RWPE1 (cell line): ENCODE data around the gene SLITRK2.

ENCODE experiments used
- CTCF ChIA-PET: fragments of 350-600 bp; sonication (Branson Sonifier 250); formaldehyde crosslinking; extraction: SDS; loops from one replicate; lab custom pipeline; 2021; lab: Yijun Ruan, JAX
- POLR2A ChIA-PET: fragments of 400-600 bp; formaldehyde crosslinking; extraction: SDS; loops from one replicate; lab custom pipeline; 2020; ENCODE audit warnings: antibody characterized with exemption; ENCODE audit not compliant: low non-redundant PET; lab: Yijun Ruan, JAX
- DNase-seq: peaks from one replicate; pipeline ENCODE4 v3.0.0; 2012; ENCODE audit warnings: low spot score
- H3K27ac ChIP-seq: fragments of 450-650 bp; 2 replicates; pipeline ENCODE4 v1.5.1; 2017
- CTCF ChIP-seq: fragments of 450-650 bp; conservative IDR thresholded peaks from 2 replicates; pipeline ENCODE4 v1.5.1; 2017; ENCODE audit warnings: low read depth, mild to moderate bottlenecking

The SLITRK2 gene

DNA sequence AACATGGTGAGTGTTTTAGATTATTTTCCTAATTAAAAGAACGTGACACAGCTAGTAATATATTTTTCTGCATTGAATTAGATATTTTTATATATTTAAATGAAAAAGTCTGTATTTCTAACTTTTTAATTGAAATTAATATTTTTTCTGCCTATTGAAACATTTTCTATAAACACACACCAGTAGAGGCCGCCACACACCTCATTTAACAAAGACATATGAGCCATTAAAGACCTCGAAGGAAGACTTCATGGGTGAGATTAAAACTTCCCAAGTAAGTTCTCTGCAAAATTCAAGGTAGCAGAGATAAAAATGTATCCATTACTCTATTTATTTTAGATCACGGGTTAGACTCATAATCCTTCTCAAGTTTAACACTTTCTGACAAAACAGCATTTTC is 8.3 kb downstream of the SLITRK2 start:
- no peak overlapping the region for H3K27ac ChIP-seq
- POLR2A ChIA-PET = no interaction called here
- no peak for DNase-seq
- CTCF ChIA-PET = interaction anchor here (0.6 to 0.9 kb wide), 4 partner anchors 15 to 917 kb away, joined by 3 read pairs; no protein-coding TSS in a partner anchor
- no peak for TF ChIP-seq CTCF

- CTCF ChIA-PET = interaction anchor here (0.8 to 0.9 kb wide), 2 partner anchors 413 to 729 kb away, joined by 3 read pairs; no protein-coding TSS in a partner anchor
- TF ChIP-seq CTCF = no peak
- POLR2A ChIA-PET = no interaction called here
- DNase-seq = no peak
- H3K27ac ChIP-seq = no peak overlapping the region
Measured at GRCh38 chrX:145826466-145826865, 8.8 kb downstream of the SLITRK2 start.

DNA sequence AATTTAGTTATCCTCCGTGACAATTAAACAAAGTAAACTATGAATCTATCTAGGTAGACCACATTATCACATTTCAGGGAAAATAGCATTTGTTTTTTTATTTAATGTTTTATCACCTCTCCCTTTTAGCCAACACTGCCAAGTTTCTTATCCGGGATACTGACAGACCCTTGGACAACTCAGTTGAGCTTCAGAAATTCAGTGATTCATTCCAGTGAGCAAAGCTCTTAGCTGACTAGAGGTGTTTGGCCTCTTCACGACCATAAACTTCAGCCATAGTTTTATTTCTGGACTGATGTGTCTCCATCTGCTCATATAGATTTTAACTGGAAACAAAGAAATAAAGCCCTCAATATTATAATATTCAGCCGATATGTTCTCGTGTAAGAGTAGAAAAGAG is 15.2 kb downstream of the SLITRK2 start:
- ChIA-PET CTCF (interaction anchor here (0.6 to 0.7 kb wide), 2 partner anchors 25 to 247 kb away, joined by 3 read pairs; no protein-coding TSS in a partner anchor), POLR2A (no interaction called here)
- no peak overlapping the region for H3K27ac ChIP-seq
- DNase-seq = no peak
- TF ChIP-seq CTCF = no peak

DNA sequence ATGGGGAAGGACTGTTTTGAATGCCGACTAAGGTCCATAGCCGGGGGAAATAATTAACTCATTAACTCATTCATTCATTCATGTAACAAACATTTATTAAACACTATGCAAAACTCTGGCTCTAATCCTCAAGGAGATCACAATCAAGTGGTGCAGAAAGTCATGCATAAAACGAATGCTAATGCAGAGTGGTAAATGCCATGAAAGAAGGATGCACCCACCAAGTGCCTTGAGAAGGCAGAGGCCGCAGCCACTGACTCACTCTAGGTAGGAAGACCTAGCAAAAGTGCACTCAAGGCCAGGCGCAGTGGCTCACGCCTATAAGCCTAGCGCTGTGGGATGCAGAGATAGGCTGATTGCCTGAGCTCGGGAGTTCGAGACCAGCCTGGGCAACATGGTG is 22.9 kb downstream of the SLITRK2 start:
- TF ChIP-seq CTCF = no peak
- H3K27ac ChIP-seq = no peak overlapping the region

DNA sequence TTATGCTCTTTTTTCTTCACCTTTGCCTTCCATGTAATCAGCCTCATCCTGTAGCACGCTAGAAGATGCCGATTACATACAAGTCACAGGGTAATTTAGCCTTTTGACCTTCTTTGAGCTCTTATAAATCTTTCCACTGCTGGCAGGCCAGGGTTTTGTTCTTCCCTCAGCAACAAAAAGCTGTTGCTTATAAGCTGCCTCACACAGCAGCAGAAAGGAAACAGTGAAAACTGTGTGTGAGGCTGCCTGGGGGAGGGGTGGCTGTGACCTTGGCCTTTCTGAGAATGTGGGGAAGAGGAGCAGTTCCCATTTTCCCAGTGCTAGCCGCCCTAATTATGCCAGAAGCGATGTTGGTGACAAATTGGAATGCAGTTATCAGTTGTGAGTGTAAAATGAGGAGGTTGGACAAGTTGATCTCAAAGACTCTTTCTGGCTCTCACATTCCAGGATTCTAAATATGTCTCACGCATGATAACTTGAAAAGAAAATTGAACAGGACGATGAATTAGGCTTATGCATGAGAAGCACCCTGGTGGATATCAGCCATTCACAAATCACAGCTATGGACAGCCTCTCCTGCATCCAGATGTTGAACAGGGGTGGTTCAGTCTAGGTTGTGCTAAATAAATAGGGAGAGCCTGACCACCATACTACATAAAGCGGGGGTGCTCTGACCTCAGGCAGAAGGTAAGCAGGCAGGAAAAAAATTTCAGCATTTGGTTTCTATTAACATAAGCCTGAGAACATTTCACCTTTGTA is 25.7 kb downstream of the SLITRK2 start:
- CTCF ChIA-PET = no interaction called here
- no peak overlapping the region for H3K27ac ChIP-seq
- no peak for DNase-seq
- TF ChIP-seq CTCF = no peak
- POLR2A ChIA-PET = no interaction called here

More for the DNA sequence above, 22.9 kb downstream of the SLITRK2 start:
- POLR2A ChIA-PET = no interaction called here
- no peak for DNase-seq
- CTCF ChIA-PET = no interaction called here

DNA sequence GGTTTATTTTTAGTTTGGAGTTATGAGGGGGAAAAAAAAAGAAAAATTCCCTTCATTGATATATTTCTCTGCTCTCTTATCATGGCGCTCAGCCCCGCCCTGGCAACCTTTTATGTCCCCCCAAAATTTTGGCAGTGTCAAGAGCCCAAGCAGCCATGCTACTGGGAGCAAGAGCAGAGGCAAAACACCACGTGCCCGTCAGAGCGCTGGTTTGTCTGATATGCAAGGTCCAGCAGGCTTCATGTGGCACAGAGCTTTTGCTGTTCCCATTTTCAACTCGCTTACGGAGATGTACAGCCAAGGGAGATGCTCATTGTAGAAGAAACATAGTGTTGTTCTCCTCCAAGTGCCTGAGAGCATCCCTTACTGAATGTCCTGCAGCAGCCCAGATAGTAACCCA is 27.3 kb downstream of the SLITRK2 start:
- no peak for TF ChIP-seq CTCF
- ChIA-PET POLR2A (no interaction called here), CTCF (interaction anchor here (0.6 to 0.7 kb wide), 2 partner anchors 18 to 238 kb away, joined by 3 to 4 read pairs; no protein-coding TSS in a partner anchor)
- H3K27ac ChIP-seq = no peak overlapping the region
- DNase-seq = no peak
